ENCODE data around the gene MPV17. TPM values are rescaled to one million over a fixed set of nuclear protein-coding genes. Genes with fewer than 3 reads are reported as not detected.
A peak's percentile ranks its signal among the peaks of the same experiment; 100 is the strongest.
"Not testable (repeated sequence)": the region's sequence is repeated elsewhere in the genome, so short reads cannot be mapped to it uniquely, and the experiment has no call there.

Gene MPV17
- total RNA-seq, 1 donor from 2014 or later: 80.4 TPM

DNA sequence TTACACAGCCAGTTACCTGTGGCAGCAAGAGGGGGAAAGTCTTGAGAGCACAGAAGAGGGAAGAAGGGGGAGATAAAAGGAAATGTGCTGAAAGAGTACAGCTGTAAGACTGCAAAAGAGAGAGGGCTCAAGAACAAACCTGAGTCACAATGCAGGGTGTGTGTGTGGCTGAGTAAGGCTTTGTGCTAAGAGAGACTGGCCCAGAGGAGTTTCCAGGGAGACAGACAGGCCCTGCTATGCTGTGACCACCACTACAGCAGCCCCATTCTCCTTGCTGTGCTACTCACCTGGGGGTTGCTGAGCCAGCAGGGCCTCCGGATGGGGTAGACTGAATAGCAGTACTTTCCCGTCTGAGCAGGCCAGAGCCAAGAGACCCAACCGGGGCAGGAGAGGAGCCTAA, 12.4 kb upstream of the MPV17 start:
- no peaks in the 10 kb centered on the region for H3K9me3 ChIP-seq
- intact Hi-C loops (cut with DNase I): no loop called here
- ATAC-seq (peak; percentile 26), DNase-seq (no peak)
- peaks cover 95% of the 10 kb centered on the region for H3K36me3 ChIP-seq
- H3K4me3 ChIP-seq: no peak overlapping the region
- no peak overlapping the region for H3K27ac ChIP-seq
- H3K4me1 ChIP-seq: no peaks in the 10 kb centered on the region
- no peaks in the 10 kb centered on the region for H3K27me3 ChIP-seq
- TF ChIP-seq, protein P1, sequence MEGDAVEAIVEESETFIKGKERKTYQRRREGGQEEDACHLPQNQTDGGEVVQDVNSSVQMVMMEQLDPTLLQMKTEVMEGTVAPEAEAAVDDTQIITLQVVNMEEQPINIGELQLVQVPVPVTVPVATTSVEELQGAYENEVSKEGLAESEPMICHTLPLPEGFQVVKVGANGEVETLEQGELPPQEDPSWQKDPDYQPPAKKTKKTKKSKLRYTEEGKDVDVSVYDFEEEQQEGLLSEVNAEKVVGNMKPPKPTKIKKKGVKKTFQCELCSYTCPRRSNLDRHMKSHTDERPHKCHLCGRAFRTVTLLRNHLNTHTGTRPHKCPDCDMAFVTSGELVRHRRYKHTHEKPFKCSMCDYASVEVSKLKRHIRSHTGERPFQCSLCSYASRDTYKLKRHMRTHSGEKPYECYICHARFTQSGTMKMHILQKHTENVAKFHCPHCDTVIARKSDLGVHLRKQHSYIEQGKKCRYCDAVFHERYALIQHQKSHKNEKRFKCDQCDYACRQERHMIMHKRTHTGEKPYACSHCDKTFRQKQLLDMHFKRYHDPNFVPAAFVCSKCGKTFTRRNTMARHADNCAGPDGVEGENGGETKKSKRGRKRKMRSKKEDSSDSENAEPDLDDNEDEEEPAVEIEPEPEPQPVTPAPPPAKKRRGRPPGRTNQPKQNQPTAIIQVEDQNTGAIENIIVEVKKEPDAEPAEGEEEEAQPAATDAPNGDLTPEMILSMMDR (IDR thresholded peaks at IDR 0.05): no peak

DNA sequence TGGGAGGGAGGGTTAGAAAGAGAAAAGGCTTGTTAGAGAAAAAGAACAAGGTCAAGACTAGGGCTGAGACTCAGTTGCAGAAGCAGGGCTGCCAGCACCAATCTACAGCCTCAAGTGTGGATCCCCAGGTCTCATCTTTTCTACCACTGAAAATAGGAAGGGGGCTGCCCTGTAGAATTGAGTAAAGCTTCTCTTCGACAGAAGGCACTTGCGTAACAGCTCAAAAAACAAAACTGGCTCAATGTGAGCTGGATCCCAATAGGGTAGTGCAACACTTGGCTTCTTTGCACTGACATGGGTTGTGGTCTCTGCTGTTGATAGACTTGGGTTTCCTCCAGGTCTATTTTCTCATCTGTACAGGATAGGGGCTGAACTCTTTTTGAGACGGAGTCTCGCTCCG, 1.8 kb upstream of the MPV17 start:
- TF ChIP-seq, protein P1 (IDR thresholded peaks at IDR 0.05): no peak
- no peak for DNase-seq
- peaks cover 15% of the 10 kb centered on the region for H3K4me1 ChIP-seq
- ATAC-seq: no peak
- intact Hi-C loops (cut with DNase I): no loop called here
- no peak overlapping the region for H3K27ac ChIP-seq
- H3K9me3 ChIP-seq: no peaks in the 10 kb centered on the region
- H3K27me3 ChIP-seq: no peaks in the 10 kb centered on the region
- H3K4me3 ChIP-seq: no peak overlapping the region
- peaks cover 38% of the 10 kb centered on the region for H3K36me3 ChIP-seq

DNA sequence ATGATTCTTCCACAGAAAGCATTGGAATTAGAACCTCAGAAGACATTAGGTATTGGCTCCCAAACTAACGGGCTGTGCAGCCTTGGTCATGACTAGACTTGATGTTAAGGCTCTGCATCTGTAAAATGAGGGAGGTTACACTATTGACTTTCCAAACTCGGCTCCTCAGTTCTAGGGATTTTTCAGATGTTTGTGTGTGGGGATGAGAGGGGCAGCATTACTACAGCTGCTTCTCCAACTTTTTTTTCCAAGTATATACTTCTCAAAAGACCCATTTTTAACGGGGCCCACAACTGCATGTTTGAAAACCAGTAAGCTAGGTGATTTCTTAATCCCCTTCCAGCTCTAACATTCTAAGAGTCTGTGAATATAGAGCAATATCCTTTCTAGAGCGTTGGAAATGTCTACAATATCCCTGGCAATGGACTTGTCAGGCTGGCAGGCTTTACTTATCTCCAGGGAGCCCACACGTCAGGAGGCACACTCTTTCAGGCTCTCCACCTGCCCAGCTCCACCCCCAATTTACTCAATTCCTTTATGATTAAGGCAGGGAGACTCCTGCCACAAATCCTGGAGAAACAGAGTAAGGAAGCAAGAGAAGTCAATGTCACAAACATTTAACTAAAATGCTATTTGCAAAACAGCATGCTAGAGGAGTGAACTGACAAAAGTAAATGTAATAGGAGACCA, 844 bp upstream of the MPV17 start:
- DNase-seq (no peak), ATAC-seq (no peak)
- Histone ChIP-seq H3K4me1 (peaks cover 15% of the 10 kb centered on the region), H3K27me3 (no peaks in the 10 kb centered on the region), H3K27ac (peak overlapping the region; percentile 99), H3K36me3 (peaks cover 29% of the 10 kb centered on the region), H3K4me3 (peak overlapping the region; percentile 95), H3K9me3 (no peaks in the 10 kb centered on the region)
- intact Hi-C loops (cut with DNase I): no loop called here
- TF ChIP-seq, protein P1 (IDR thresholded peaks at IDR 0.05): no peak

DNA sequence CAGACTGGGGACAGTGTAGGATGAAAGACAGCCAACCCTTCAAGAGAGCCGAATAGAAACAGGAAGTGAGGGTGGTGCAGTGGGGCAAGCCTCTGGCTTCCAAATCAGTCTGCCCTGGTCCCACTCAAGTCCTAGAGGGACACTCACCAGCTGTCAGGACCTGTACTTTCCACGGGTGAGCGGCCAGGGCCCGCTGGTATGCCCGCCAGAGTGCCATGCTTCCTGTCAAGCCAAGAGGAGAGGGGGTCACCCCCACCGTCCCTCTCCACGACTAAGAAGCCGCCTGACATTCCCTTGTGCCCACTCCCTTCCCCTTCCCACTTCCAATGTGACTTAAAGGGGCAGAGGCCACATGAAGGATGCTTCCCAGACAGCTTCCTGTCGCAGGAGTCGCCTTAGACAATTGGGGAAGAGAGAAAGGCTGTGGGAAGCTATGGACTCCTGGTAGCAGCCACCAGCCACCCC, 564 bp downstream of the MPV17 start:
- no peak for DNase-seq
- peaks cover 15% of the 10 kb centered on the region for H3K4me1 ChIP-seq
- peak overlapping the region; percentile 99 for H3K27ac ChIP-seq
- ATAC-seq: peak; percentile 36
- TF ChIP-seq, protein P1 (IDR thresholded peaks at IDR 0.05): no peak
- intact Hi-C loops (cut with DNase I): no loop called here
- peaks cover 20% of the 10 kb centered on the region for H3K36me3 ChIP-seq
- H3K4me3 ChIP-seq: peak overlapping the region; percentile 95
- no peaks in the 10 kb centered on the region for H3K9me3 ChIP-seq
- no peaks in the 10 kb centered on the region for H3K27me3 ChIP-seq

DNA sequence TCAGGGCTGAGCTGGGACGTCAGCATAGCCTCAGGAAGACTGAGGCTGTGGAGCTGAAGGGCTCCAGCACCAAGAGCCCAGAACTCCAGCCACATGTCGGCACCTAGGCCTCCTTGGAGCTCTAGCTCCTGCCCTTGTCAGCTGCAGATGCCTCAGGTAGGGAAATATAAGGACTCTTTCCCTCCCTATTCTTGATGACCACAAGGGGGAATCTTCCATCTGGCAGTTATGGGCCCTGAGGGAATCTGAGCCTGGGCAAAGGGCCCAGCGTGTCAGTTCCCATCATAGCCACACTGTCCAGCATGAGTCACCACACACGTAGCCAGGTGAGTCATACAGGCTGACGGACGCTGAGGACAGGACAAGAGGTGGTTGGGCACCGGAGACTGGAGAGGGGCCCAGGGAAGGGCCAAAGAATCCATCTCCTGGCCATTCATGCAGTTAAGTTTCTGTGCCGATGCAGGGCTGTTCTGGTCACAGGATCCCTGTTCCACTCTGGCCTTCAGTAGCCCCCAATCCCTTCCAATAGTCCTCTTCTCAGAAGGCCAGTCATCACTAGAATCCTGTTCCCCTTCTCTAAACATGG, 1.8 kb downstream of the MPV17 start:
- Histone ChIP-seq H3K36me3 (peaks cover 8% of the 10 kb centered on the region), H3K4me3 (no peak overlapping the region), H3K27me3 (no peaks in the 10 kb centered on the region), H3K9me3 (no peaks in the 10 kb centered on the region), H3K4me1 (peaks cover 15% of the 10 kb centered on the region), H3K27ac (peak overlapping the region; percentile 36)
- DNase-seq (peak; percentile 76), ATAC-seq (peak; percentile 58)
- TF ChIP-seq, protein P1 (IDR thresholded peaks at IDR 0.05): no peak
- intact Hi-C loops (cut with DNase I): no loop called here

DNA sequence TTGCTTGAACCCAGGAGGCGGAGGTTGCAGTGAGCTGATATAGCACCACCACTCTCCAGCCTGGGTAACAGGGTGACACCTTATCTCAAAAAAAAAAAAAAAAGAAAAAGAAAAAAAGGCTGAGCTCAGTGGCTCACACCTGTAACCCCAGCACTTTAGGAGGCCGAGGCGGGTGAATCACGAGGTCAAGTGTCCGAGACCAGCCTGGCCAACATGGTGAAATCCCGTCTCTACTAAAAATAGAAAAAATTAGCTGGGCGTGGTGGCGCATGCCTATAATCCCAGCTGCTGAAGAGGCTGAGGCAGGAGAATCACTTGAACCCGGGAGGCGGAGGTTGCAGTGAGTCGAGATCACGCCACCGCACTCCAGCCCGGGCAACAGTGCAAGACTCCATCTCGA, 3.1 kb downstream of the MPV17 start:
- H3K27ac ChIP-seq; intact Hi-C loops (cut with DNase I): not testable (repeated sequence)
- H3K36me3 ChIP-seq: peaks cover 13% of the 10 kb centered on the region

More for the DNA sequence above, 3.1 kb downstream of the MPV17 start:
- H3K4me3 ChIP-seq, H3K27me3 ChIP-seq, DNase-seq, ATAC-seq, H3K9me3 ChIP-seq: not testable (repeated sequence)
- peaks cover 15% of the 10 kb centered on the region for H3K4me1 ChIP-seq

Data from upper lobe of right lung (tissue), 1 donor.